GM12864 (cell line): ENCODE results near the gene FMO2.

Source experiments
- DNase-seq: peaks from one replicate; pipeline ENCODE4 v3.0.0-alpha.2; 2011; ENCODE audit warnings: low read depth
- H3K4me3 ChIP-seq: 2 replicates; pipeline ENCODE4 v1.5.1; 2011; ENCODE audit warnings: mild to moderate bottlenecking, low read depth, low read length, control low read depth
- TF ChIP-seq, protein P1 (sequence below): IDR thresholded peaks from 2 replicates; pipeline ENCODE4 v1.5.1; 2011; ENCODE audit warnings: low read depth, mild to moderate bottlenecking, moderate library complexity, low read length, control low read depth, inconsistent platforms; ENCODE audit errors: missing control alignments

FMO2 gene

DNA sequence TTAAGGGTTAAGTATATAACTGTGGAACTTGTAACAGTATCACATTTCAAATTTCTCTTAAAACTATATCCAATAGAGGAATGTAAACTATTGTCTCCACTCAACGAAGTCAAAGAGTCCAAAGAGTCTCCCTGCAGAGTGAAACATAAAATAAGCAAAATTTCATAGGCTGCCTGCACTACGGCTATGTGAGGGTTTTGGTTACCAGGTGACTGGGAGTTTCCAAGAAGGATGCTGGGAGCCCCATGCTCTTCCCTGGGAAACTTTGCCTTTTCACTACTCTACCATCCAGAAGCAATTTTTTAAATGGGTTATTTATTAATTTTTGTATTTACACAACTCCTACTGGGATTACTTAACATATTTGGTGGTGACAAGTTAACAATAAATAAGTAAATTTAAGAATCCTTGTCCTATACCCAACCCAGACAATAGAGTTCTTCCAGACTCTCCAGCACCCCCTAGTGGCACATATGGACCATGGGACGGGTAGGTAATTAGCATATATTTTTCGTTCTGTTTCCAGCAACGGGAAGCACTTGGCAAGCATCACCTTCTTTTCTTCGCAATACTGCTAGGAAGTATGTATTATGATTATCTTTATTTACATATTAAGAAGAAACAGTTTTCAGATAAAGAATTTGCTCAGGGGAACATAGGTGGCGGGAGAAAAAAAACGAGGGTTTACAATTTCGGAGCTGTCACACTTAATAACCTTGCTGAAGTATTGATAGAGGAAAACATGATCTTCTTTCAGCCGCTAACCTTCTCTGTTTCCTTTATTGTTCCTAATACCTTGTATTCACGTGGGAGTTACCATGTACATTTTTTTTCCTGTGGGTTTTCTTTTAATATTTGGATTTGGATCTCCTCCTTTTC is 3.5 kb downstream of the FMO2 start:
- TF ChIP-seq, protein P1, sequence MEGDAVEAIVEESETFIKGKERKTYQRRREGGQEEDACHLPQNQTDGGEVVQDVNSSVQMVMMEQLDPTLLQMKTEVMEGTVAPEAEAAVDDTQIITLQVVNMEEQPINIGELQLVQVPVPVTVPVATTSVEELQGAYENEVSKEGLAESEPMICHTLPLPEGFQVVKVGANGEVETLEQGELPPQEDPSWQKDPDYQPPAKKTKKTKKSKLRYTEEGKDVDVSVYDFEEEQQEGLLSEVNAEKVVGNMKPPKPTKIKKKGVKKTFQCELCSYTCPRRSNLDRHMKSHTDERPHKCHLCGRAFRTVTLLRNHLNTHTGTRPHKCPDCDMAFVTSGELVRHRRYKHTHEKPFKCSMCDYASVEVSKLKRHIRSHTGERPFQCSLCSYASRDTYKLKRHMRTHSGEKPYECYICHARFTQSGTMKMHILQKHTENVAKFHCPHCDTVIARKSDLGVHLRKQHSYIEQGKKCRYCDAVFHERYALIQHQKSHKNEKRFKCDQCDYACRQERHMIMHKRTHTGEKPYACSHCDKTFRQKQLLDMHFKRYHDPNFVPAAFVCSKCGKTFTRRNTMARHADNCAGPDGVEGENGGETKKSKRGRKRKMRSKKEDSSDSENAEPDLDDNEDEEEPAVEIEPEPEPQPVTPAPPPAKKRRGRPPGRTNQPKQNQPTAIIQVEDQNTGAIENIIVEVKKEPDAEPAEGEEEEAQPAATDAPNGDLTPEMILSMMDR: peak; percentile 67
- no peak overlapping the region for H3K4me3 ChIP-seq
- peak; percentile 24 for DNase-seq

DNA sequence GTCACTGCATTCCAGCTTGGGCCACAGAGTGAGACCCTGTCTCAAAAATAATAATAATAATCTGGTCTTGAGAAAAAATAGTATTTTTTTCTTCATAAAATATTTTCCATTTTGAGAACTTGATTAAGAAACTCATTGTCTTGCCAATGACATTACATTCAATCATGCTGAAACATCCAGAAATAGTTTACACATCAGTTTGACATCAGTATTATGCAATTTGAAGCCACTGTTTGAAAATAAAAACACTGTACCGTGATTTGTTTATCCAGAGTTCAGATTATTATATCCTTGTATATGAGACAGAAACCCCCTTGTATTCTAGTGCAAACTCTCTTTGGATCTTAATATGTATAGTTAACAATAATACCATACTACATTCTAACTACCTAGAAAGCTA is 6.9 kb downstream of the FMO2 start:
- no peak overlapping the region for H3K4me3 ChIP-seq
- TF ChIP-seq, protein P1: no peak
- DNase-seq: no peak

DNA sequence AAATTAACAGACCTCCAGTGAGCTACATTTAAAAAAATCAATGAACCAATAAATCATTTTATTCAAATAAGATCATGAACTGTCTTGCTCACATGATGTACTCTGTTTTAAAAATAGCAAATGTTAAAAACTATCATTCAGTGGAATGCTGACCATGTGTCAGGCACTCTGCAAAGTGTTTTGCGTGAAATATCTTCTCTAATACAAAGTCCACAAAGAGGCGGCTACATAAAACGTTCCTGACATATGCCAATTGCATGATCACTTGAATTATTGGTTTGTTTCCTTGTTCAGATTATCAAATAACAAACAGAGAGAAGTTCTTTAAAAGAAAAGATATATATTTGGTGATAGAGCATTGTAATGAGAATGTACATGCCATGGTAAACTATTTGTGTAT is 10.7 kb downstream of the FMO2 start:
- no peak for DNase-seq
- H3K4me3 ChIP-seq: no peak overlapping the region
- TF ChIP-seq, protein P1: no peak

DNA sequence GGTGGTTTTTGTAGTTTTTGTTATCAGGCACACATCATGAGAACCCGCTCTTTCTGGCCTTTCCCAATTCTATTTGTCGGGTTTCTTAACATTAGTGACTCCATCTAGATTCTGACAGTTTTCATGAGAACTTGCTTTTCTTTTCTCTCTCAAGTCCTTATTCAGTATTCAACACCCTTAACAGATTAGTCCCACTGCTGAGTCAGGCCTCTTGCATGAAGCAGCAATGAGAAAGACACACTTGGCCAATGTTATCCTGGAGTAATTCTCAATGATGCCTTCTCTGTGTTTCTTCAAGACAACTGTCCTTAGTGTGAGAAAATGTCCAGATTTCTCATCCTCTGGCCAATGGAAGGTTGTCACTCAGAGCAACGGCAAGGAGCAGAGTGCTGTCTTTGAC is 11.3 kb downstream of the FMO2 start:
- H3K4me3 ChIP-seq: no peak overlapping the region
- TF ChIP-seq, protein P1: no peak
- DNase-seq: no peak

DNA sequence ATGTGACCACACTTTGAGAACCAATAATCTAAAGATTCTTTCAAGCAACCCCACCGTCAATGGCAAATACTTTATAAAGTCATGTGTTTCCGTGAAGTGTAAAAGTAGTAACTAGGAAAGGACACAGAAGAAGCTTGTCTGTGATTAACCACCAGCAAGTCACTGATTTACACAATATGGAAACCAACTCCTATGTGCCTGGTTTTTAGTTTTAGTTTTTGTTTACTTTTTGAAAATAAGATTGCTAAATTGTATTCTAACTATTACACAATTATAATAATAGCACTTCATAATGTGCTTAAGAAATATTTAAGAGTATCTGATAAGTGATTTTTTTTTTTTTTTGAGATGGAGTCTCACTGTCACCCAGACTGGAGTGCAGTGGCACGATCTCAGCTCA is 13.0 kb downstream of the FMO2 start:
- no peak for DNase-seq
- H3K4me3 ChIP-seq: no peak overlapping the region
- TF ChIP-seq, protein P1: no peak

DNA sequence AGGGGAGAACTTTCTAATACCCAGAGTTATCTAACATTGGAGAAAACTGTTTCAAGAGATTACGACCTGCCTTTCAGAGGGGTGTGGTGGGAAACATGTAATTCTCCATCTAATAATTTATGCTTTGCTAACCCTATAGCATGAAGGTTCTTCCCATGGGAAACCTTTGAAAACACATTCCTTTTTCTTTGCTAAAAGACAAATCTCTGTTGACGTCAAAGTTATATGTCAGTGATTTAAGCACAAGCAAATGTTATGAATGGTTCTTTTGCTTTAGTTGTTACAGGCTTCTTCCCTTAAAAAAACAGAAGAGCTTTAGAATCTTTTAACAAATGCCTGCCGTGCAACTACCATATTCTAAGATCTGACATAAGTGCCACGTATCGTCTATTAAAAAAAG is 19.2 kb downstream of the FMO2 start:
- no peak for DNase-seq
- no peak overlapping the region for H3K4me3 ChIP-seq
- TF ChIP-seq, protein P1: no peak
